IPS-18a (cell line): Measurements from ENCODE around the gene YAE1.

Source experiments
- H3K27ac ChIP-seq: one replicate; pipeline ENCODE4 v1.5.1; 2013; ENCODE audit warnings: low read length
- H3K27me3 ChIP-seq: one replicate; pipeline ENCODE4 v1.6.1; 2013; ENCODE audit warnings: mild to moderate bottlenecking, low read length; ENCODE audit not compliant: control insufficient read depth, insufficient read depth
- H3K36me3 ChIP-seq: one replicate; pipeline ENCODE4 v1.6.1; 2013; ENCODE audit warnings: low read depth, low read length; ENCODE audit not compliant: control insufficient read depth
- H3K4me1 ChIP-seq: one replicate; pipeline ENCODE4 v1.6.1; 2013; ENCODE audit warnings: low read depth, low read length; ENCODE audit not compliant: control insufficient read depth
- H3K4me3 ChIP-seq: one replicate; pipeline ENCODE4 v1.5.1; 2013; ENCODE audit warnings: low read length
- H3K9ac ChIP-seq: one replicate; pipeline ENCODE4 v1.6.1; 2013; ENCODE audit warnings: mild to moderate bottlenecking, low read length, moderate library complexity
- H3K9me3 ChIP-seq: one replicate; pipeline ENCODE4 v1.6.1; 2013; ENCODE audit warnings: low read depth, low read length; ENCODE audit not compliant: control insufficient read depth

The YAE1 gene

DNA sequence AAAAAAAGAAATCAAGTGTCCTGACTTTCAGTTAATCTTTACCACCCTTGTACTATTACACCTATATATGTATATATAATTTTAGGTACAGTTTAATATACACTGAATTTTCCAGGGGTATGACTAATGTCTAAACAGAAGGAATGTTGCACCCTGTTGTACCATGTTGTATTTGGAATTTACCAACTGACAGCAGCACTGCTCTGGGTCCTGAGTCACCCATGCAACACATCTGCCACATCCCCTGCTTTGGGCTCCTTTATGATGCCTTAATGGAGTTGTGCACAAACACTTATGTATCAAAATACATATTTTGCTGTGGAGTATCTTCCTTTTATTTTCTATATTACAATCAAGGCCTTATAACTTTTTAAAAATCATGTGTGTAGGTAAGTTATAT lies 21.2 kb downstream of the YAE1 start:
- no peaks in the 10 kb centered on the region for H3K27me3 ChIP-seq
- H3K4me3 ChIP-seq = no peak overlapping the region
- no peaks in the 10 kb centered on the region for H3K9me3 ChIP-seq
- no peak overlapping the region for H3K27ac ChIP-seq
- H3K4me1 ChIP-seq = peaks cover 19% of the 10 kb centered on the region
- no peaks in the 10 kb centered on the region for H3K36me3 ChIP-seq
- H3K9ac ChIP-seq = no peak overlapping the region

GRCh38 chr7:39588416-39588815 lies 22.2 kb downstream of the YAE1 start:
- Histone ChIP-seq H3K27me3 (no peaks in the 10 kb centered on the region), H3K4me1 (peaks cover 17% of the 10 kb centered on the region), H3K4me3 (no peak overlapping the region), H3K9me3 (no peaks in the 10 kb centered on the region), H3K36me3 (no peaks in the 10 kb centered on the region), H3K9ac (no peak overlapping the region), H3K27ac (no peak overlapping the region)

- no peak overlapping the region for H3K9ac ChIP-seq
- no peaks in the 10 kb centered on the region for H3K27me3 ChIP-seq
- H3K4me1 ChIP-seq = peaks cover 10% of the 10 kb centered on the region
- no peaks in the 10 kb centered on the region for H3K9me3 ChIP-seq
- H3K4me3 ChIP-seq = no peak overlapping the region
- H3K36me3 ChIP-seq = no peaks in the 10 kb centered on the region
- no peak overlapping the region for H3K27ac ChIP-seq
Observed at GRCh38 chr7:39589323-39590111, 23.3 kb downstream of the YAE1 start.

DNA sequence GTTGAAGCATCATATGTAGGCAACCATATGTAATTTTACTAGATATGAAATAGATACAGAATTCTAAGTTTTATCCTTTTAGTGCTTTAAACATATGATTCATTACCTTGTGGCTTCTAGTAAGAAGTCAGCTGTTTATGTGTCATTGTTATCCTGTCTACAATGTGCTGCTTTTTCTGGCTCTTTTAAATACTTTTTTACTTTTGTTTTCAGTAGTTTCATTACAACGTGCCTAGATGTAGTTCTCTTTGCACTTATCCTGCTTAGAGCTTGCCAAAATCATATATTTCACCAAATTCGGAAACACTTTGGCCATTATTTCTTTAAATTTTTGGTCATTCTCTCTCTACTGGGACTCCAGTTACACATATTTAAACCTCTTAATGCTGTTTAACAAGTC lies 26.4 kb downstream of the YAE1 start:
- H3K4me3 ChIP-seq = no peak overlapping the region
- peaks cover 10% of the 10 kb centered on the region for H3K4me1 ChIP-seq
- H3K9me3 ChIP-seq = no peaks in the 10 kb centered on the region
- H3K27ac ChIP-seq = no peak overlapping the region
- no peaks in the 10 kb centered on the region for H3K27me3 ChIP-seq
- H3K9ac ChIP-seq = no peak overlapping the region
- H3K36me3 ChIP-seq = no peaks in the 10 kb centered on the region

DNA sequence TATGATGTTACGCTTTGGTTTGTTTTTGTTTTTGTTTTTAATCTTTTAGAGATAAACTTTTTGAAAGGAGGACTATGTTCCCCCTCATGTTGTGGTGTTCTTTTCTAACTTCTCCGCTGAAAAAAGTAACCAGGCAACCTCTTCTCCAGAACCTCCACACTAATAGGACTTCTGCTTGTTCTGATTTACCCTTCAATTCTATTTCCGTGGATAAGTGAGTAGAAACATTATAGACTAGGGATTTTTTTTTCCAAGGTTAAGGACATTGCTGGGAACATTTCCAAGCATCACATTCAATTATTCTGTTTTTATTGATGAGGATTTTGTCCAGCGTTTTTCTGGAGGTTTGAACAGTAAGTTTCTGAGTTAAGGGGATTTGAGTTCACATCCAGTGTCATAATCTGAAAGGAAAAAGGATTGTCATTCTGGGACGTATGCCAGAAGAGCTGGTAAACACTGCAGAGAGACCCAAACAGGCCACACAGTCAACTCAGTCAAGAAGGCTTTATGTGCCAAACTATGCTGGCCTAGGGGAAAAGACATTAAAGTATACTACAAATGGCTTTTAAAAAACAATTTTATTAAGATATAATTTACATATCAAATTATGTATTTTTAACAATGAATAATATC lies 28.9 kb downstream of the YAE1 start:
- H3K4me1 ChIP-seq = peaks cover 3% of the 10 kb centered on the region
- H3K36me3 ChIP-seq = no peaks in the 10 kb centered on the region
- no peak overlapping the region for H3K4me3 ChIP-seq
- no peak overlapping the region for H3K27ac ChIP-seq
- no peaks in the 10 kb centered on the region for H3K27me3 ChIP-seq
- no peak overlapping the region for H3K9ac ChIP-seq
- H3K9me3 ChIP-seq = no peaks in the 10 kb centered on the region

GRCh38 chr7:39602351-39602750 lies 36.1 kb downstream of the YAE1 start:
- Histone ChIP-seq H3K27me3 (no peaks in the 10 kb centered on the region), H3K4me1 (no peaks in the 10 kb centered on the region), H3K9ac (no peak overlapping the region), H3K27ac (no peak overlapping the region), H3K9me3 (no peaks in the 10 kb centered on the region), H3K4me3 (no peak overlapping the region), H3K36me3 (no peaks in the 10 kb centered on the region)

GRCh38 chr7:39603924-39604323 lies 37.7 kb downstream of the YAE1 start:
- Histone ChIP-seq H3K36me3 (no peaks in the 10 kb centered on the region), H3K9me3 (no peaks in the 10 kb centered on the region), H3K27me3 (no peaks in the 10 kb centered on the region), H3K27ac (no peak overlapping the region), H3K9ac (no peak overlapping the region), H3K4me3 (no peak overlapping the region), H3K4me1 (no peaks in the 10 kb centered on the region)

DNA sequence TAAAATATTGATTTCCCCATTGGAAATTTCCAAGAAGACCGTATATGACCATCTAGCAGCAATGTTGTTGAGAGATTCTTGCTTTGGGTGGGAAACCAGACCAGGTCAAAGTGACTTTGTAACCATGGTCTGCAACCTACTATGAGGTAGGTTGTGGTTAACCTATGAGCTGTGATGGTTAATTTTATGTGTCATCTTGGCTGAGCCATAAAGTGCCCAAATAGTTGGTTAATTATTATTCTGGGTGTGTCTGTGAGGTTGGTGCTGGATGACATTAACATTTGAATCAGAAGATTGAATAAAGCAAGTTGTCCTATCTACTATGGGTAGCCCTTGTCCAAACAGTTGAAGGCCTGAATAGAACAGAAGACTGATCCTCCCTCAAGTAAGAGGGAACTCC lies 38.9 kb downstream of the YAE1 start:
- Histone ChIP-seq H3K4me3 (no peak overlapping the region), H3K4me1 (no peaks in the 10 kb centered on the region), H3K9me3 (no peaks in the 10 kb centered on the region), H3K27me3 (no peaks in the 10 kb centered on the region), H3K9ac (no peak overlapping the region), H3K27ac (no peak overlapping the region), H3K36me3 (no peaks in the 10 kb centered on the region)

DNA sequence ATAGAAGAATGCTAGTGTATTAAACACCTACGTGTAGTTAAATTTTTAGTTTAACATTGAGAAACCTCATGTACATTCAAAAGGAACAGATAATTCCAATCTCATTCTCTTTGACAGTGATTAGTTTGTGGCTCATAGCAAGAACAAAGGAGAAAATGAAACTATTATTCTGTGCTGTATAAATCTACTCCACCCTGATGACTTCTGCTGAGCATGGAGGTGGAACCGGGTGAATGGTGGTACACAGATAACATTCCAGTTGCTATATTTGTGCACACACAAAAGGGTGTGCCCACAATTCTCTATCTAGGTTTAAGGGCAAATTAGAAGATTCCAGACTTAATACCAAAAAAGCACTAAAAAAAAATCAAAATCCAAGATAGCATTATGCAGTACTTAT lies 40.1 kb downstream of the YAE1 start:
- H3K27me3 ChIP-seq = no peaks in the 10 kb centered on the region
- no peaks in the 10 kb centered on the region for H3K9me3 ChIP-seq
- H3K4me1 ChIP-seq = no peaks in the 10 kb centered on the region
- H3K36me3 ChIP-seq = no peaks in the 10 kb centered on the region
- H3K4me3 ChIP-seq = no peak overlapping the region
- no peak overlapping the region for H3K27ac ChIP-seq
- H3K9ac ChIP-seq = no peak overlapping the region

DNA sequence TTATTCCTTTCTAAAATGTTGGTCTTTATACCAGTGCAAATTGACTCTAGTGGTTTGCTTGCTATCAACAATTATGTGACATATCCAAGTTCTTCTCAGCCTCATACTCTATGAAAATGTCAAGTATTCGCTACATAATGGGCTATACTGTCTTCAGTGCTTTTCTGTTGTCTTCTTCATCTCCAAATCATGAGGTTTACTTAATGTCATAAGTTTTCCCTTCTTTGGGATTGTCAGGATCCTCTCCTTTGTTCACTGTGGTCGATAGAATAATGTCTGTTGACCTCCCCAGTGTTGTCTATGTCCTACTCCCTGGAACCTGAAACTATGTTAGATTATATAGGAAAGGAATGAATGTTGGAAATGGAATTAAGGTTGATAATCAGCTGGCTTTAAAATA lies 40.7 kb downstream of the YAE1 start:
- no peaks in the 10 kb centered on the region for H3K9me3 ChIP-seq
- H3K4me1 ChIP-seq = no peaks in the 10 kb centered on the region
- no peak overlapping the region for H3K4me3 ChIP-seq

GRCh38 chr7:39607865-39608264 lies 41.7 kb downstream of the YAE1 start:
- no peak overlapping the region for H3K27ac ChIP-seq
- no peaks in the 10 kb centered on the region for H3K36me3 ChIP-seq
- H3K9me3 ChIP-seq = no peaks in the 10 kb centered on the region
- no peaks in the 10 kb centered on the region for H3K27me3 ChIP-seq
- no peak overlapping the region for H3K4me3 ChIP-seq
- H3K9ac ChIP-seq = no peak overlapping the region
- H3K4me1 ChIP-seq = no peaks in the 10 kb centered on the region

More for the DNA sequence above, 40.7 kb downstream of the YAE1 start:
- Histone ChIP-seq H3K27me3 (no peaks in the 10 kb centered on the region), H3K9ac (no peak overlapping the region), H3K27ac (no peak overlapping the region), H3K36me3 (no peaks in the 10 kb centered on the region)

- no peak overlapping the region for H3K27ac ChIP-seq
- H3K27me3 ChIP-seq = no peaks in the 10 kb centered on the region
- H3K4me1 ChIP-seq = no peaks in the 10 kb centered on the region
- no peak overlapping the region for H3K9ac ChIP-seq
- H3K36me3 ChIP-seq = no peaks in the 10 kb centered on the region
- no peaks in the 10 kb centered on the region for H3K9me3 ChIP-seq
- H3K4me3 ChIP-seq = no peak overlapping the region
Observed at GRCh38 chr7:39608278-39608677, 42.1 kb downstream of the YAE1 start.
